ENCODE data around the gene ZNF598.
"Not testable (repeated sequence)": the region's sequence is repeated elsewhere in the genome, so short reads cannot be mapped to it uniquely, and the experiment has no call there.

ZNF598 gene

DNA sequence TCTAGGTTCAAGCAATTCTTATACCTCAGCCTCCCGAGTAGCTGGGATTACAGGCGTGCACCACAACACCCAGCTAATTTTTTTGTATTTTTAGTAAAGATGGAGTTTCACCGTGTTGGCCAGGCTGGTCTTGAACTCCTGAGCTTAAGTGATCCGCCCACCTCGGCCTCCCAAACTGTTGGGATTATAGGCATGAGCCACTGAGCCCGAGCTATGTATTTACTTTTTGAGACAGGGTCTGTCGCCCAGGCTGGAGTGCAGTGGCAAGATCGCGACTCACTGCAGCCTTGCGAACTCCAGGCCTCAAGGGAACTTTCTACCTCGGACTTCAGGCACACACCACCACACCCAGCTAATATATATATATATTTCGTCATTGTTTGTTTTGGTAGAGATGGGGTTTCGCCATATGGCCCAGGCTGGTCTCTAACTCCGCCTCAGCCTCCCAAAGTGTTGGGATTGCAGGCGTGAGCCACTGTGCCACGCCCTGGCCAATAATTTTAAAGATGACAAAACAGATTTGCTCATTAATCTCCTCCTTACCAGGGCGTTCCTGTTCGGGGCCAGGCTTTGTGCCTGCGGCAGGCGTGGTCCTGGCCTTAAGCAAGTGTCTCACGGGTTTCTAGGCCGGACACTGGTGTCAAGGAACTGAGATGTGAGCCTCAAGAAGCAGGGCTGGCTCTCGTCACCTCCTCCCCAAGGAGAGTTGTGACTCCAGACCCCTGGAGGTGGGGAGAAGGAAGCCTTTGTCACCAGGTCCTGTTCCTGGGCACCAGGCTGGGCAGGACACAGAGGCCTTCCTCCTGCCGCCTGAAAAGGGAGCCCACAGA, 5.7 kb upstream of the ZNF598 start:
- Histone ChIP-seq H3K9me2 (replicated peaks; ENCODE audit: insufficient read depth, low read length) (no peaks in the 10 kb centered on the region), H3K27me3 (ENCODE audit: low read length) (no peaks in the 10 kb centered on the region), H3K4me3 (ENCODE audit: insufficient read depth, low read length, poor library complexity, severe bottlenecking) (no peak overlapping the region), H3K79me2 (ENCODE audit: insufficient read depth, low read length) (no peaks in the 10 kb centered on the region; the same call in 1 of the 2 replicates), H3F3A (ENCODE audit: insufficient read depth) (no peaks in the 10 kb centered on the region), H3K4me2 (ENCODE audit: low read depth, low read length, poor library complexity, severe bottlenecking) (no peak overlapping the region), H2AFZ (ENCODE audit: low read depth, low read length, severe bottlenecking) (no peak overlapping the region), H3K9ac (ENCODE audit: low read length) (no peak overlapping the region), H4K20me1 (ENCODE audit: low read depth, low read length) (no peaks in the 10 kb centered on the region), H3K27ac (ENCODE audit: low read depth, low read length) (no peak overlapping the region), H3K36me3 (ENCODE audit: low read length) (no peaks in the 10 kb centered on the region), H3K9me3 (ENCODE audit: insufficient read depth, low read length) (no peaks in the 10 kb centered on the region)
- TF ChIP-seq, protein P1, sequence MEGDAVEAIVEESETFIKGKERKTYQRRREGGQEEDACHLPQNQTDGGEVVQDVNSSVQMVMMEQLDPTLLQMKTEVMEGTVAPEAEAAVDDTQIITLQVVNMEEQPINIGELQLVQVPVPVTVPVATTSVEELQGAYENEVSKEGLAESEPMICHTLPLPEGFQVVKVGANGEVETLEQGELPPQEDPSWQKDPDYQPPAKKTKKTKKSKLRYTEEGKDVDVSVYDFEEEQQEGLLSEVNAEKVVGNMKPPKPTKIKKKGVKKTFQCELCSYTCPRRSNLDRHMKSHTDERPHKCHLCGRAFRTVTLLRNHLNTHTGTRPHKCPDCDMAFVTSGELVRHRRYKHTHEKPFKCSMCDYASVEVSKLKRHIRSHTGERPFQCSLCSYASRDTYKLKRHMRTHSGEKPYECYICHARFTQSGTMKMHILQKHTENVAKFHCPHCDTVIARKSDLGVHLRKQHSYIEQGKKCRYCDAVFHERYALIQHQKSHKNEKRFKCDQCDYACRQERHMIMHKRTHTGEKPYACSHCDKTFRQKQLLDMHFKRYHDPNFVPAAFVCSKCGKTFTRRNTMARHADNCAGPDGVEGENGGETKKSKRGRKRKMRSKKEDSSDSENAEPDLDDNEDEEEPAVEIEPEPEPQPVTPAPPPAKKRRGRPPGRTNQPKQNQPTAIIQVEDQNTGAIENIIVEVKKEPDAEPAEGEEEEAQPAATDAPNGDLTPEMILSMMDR (IDR thresholded peaks at IDR 0.05; ENCODE audit: insufficient read depth, low read length, poor library complexity, severe bottlenecking), result no peak
- TF ChIP-seq EZH2phosphoT487 (conservative IDR thresholded peaks at IDR 0.05; ENCODE audit: low read length), result no peak

DNA sequence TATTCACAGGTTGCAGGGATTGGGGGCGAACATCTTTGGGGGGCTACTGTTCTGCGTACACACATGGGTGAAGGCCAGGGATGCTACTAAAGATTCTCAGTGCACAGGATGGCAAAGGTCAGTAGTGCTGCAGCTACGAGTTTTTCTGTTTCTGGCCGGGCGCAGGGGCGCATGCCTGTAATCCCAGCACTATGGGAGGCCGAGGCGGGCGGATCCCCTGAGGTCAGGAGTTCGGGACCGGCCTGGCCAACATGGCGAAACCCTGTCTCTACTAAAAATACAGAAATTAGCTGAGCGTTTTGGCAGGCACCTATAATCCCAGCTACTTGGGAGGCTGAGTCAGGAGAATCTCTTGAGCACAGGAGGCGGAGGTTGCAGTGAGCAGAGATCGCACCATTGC, 3.9 kb upstream of the ZNF598 start:
- Histone ChIP-seq H3K9me3 (ENCODE audit: insufficient read depth, low read length) (no peaks in the 10 kb centered on the region), H3K9me2 (replicated peaks; ENCODE audit: insufficient read depth, low read length) (no peaks in the 10 kb centered on the region), H3K27me3 (ENCODE audit: low read length) (no peaks in the 10 kb centered on the region), H4K20me1 (ENCODE audit: low read depth, low read length) (no peaks in the 10 kb centered on the region), H3K4me3 (ENCODE audit: insufficient read depth, low read length, poor library complexity, severe bottlenecking) (no peak overlapping the region), H3K36me3 (ENCODE audit: low read length) (no peaks in the 10 kb centered on the region), H3F3A (ENCODE audit: insufficient read depth) (0 out of 2 replicates have a peak, but pooled peaks cover under 1% of the 10 kb centered on the region), H3K4me2 (ENCODE audit: low read depth, low read length, poor library complexity, severe bottlenecking) (no peak overlapping the region), H3K27ac (ENCODE audit: low read depth, low read length) (no peak overlapping the region), H3K9ac (ENCODE audit: low read length) (no peak overlapping the region), H2AFZ (ENCODE audit: low read depth, low read length, severe bottlenecking) (no peak overlapping the region), H3K79me2 (ENCODE audit: insufficient read depth, low read length) (peaks cover 8% of the 10 kb centered on the region)
- no peak for TF ChIP-seq EZH2phosphoT487 (conservative IDR thresholded peaks at IDR 0.05; ENCODE audit: low read length)
- TF ChIP-seq, protein P1 (IDR thresholded peaks at IDR 0.05; ENCODE audit: insufficient read depth, low read length, poor library complexity, severe bottlenecking), result no peak

DNA sequence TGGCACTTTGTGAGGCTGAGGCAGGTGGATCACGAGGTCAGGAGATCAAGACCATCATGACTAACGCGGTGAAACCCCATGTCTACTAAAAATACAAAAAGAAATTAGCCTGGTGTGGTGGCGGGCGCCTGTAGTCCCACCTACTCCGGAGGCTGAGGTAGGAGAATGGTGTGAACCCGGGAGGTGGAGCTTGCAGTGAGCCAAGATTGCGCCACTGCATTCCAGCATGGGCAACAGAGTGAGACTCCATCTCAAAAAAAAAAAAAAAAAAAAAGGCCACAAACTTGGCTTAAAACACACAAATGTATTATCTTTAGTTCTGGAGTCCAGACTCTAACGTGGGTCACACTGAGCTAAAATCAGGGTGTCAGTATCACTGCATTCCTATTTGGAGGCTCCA, 2.1 kb upstream of the ZNF598 start:
- H3K9me3 ChIP-seq (ENCODE audit: insufficient read depth, low read length); H4K20me1 ChIP-seq (ENCODE audit: low read depth, low read length); H2AFZ ChIP-seq (ENCODE audit: low read depth, low read length, severe bottlenecking); H3K4me3 ChIP-seq (ENCODE audit: insufficient read depth, low read length, poor library complexity, severe bottlenecking); H3K27me3 ChIP-seq (ENCODE audit: low read length); H3K9me2 ChIP-seq (replicated peaks; ENCODE audit: insufficient read depth, low read length); H3F3A ChIP-seq (ENCODE audit: insufficient read depth); H3K27ac ChIP-seq (ENCODE audit: low read depth, low read length); H3K36me3 ChIP-seq (ENCODE audit: low read length); H3K4me2 ChIP-seq (ENCODE audit: low read depth, low read length, poor library complexity, severe bottlenecking); H3K9ac ChIP-seq (ENCODE audit: low read length): not testable (repeated sequence)
- peaks cover 26% of the 10 kb centered on the region for H3K79me2 ChIP-seq (ENCODE audit: insufficient read depth, low read length)

DNA sequence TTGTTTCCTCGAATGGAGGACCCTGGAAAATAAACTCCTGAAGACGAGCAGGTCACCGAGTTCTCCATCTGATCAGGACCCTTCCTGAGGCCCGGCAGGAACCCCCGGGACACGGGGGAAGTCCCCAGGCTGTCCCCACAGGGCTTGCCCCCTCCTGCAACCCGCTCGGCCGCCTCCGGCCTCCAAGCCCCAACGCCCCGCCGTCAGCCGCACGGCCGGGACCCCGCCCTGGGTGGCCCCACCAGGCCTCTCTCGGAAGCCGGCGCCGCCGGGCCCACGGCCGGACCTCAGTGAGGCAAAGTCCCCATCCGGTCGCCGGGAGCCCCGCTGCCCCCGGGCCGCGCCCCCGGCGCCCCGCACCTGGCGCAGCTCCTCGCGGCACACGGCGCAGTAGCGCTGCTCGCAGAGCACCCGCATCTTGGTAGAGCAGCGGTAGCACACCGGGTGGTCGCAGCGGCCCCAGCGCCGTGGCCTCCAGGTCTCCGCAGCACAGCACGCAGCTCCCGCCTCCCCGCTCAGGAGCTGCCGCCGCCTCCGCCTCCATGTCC, 383 bp downstream of the ZNF598 start:
- Histone ChIP-seq H3K9me2 (replicated peaks; ENCODE audit: insufficient read depth, low read length) (no peaks in the 10 kb centered on the region), H4K20me1 (ENCODE audit: low read depth, low read length) (no peaks in the 10 kb centered on the region), H3K27ac (ENCODE audit: low read depth, low read length) (peak overlapping the region; percentile 54), H3F3A (ENCODE audit: insufficient read depth) (0 out of 2 replicates have a peak, but pooled peaks cover 3% of the 10 kb centered on the region), H3K4me3 (ENCODE audit: insufficient read depth, low read length, poor library complexity, severe bottlenecking) (peak overlapping the region; percentile 83), H2AFZ (ENCODE audit: low read depth, low read length, severe bottlenecking) (no peak overlapping the region), H3K9ac (ENCODE audit: low read length) (peak overlapping the region; percentile 76), H3K9me3 (ENCODE audit: insufficient read depth, low read length) (no peaks in the 10 kb centered on the region), H3K27me3 (ENCODE audit: low read length) (no peaks in the 10 kb centered on the region), H3K4me2 (ENCODE audit: low read depth, low read length, poor library complexity, severe bottlenecking) (peak overlapping the region; percentile 92), H3K36me3 (ENCODE audit: low read length) (no peaks in the 10 kb centered on the region), H3K79me2 (ENCODE audit: insufficient read depth, low read length) (peaks cover 50% of the 10 kb centered on the region)
- no peak for TF ChIP-seq EZH2phosphoT487 (conservative IDR thresholded peaks at IDR 0.05; ENCODE audit: low read length)
- TF ChIP-seq, protein P1 (IDR thresholded peaks at IDR 0.05; ENCODE audit: insufficient read depth, low read length, poor library complexity, severe bottlenecking), result no peak

Data from SU-DHL-6 (cell line).